ENCODE results near the gene UNC93B1. TPM values are rescaled to one million over a fixed set of nuclear protein-coding genes. Genes with fewer than 3 reads are reported as not detected.

Gene UNC93B1
- polyA plus RNA-seq, 2 of the 4 experiments (the other 2 are of a cell fraction), result 49.4 to 51.2 TPM

DNA sequence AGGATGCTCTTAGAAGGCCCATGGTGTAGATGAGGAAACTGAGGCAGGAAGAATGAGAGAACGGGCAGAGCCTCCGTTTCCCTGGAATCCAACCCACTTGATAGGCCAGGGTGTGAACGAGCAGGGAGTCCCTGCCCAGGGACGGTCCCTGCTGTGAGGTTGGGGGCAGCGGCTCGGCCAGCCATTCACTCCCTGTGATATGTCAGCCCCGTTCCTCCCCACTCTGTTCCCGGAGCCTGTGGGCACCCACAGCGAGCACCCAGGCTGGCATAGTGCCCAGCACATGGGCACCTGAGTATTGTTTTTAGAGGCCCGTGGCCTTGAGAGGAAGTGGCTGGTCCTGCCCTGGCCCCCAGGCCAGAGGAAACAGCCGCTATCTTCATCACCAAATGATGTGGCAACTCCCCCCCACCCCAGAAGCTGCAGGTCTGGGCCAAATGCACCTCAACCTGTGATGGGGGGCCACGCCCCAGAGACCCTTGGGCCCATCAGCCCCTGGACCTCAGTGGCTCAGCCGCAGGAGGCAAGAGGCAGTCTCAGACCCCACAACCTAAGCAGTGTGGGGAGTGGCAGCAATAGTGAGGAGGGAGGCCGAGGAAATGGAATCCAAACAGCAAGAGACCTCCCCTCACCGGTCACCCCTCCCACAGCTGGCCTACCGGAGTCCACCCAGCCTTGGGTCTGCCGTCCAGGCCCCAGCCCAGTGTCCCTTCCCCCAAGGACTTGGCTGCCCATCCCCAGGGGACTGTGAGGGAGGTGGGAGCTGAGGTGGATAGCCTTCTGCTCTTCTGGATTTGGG lies 8.3 kb upstream of the UNC93B1 start:
- H3K9me3 ChIP-seq, result no peaks in the 10 kb centered on the region
- FAIRE-seq (peak; percentile 91), DNase-seq (ENCODE audit: low read depth in 1 of 2, low spot score in 1 of 2) (peak in 1 of 2 experiments; percentile 88), ATAC-seq (peak; percentile 0 to 7; a peak in 3 of 6 replicates)
- CTCF ChIA-PET, result interaction anchor here (0.8 to 10.7 kb wide), 5 partner anchors 8 to 18 kb away, joined by 3 to 204 read pairs (median 7); partner anchors contain the start of gene UNC93B1
- TF ChIP-seq EHMT2 (IDR thresholded peaks at IDR 0.05; ENCODE audit: low read depth) (no peak), HOXB13 (CRISPR knock-in tag; IDR thresholded peaks at IDR 0.05; ENCODE audit: low read depth) (peak; percentile 98), PBX3 (IDR thresholded peaks at IDR 0.05) (no peak), HEYL (CRISPR knock-in tag; IDR thresholded peaks at IDR 0.05) (peak; percentile 91), POLR2A (IDR thresholded peaks at IDR 0.05; ENCODE audit: low read length) (peak; percentile 21), ZNF302 (CRISPR knock-in tag; IDR thresholded peaks at IDR 0.05) (peak; percentile 95), CBX2 (IDR thresholded peaks at IDR 0.05; ENCODE audit: borderline replicate concordance, low read depth) (no peak), FOSL2 (IDR thresholded peaks at IDR 0.05) (no peak), FOSL2 (CRISPR knock-in tag; IDR thresholded peaks at IDR 0.05) (peak; percentile 12), CBX8 (IDR thresholded peaks at IDR 0.05) (no peak), JUN (IDR thresholded peaks at IDR 0.05) (peak in 1 of 2 experiments; percentile 57; a peak in 4 of 5 replicates), POLR2AphosphoS2 (conservative IDR thresholded peaks at IDR 0.05; ENCODE audit: low read length) (no peak), MAFK (IDR thresholded peaks at IDR 0.05; ENCODE audit: partially characterized antibody) (no peak), FOSB (CRISPR knock-in tag; IDR thresholded peaks at IDR 0.05) (peak; percentile 81), CEBPB (IDR thresholded peaks at IDR 0.05) (peak in 1 of 2 experiments; percentile 58; a peak in 1 of 4 replicates), ZFP36 (IDR thresholded peaks at IDR 0.05; ENCODE audit: borderline replicate concordance, partially characterized antibody) (no peak), RAD21 (conservative IDR thresholded peaks at IDR 0.05 in 1 of 2, IDR thresholded peaks at IDR 0.05 in 1 of 2) (no peak), NPAS2 (CRISPR knock-in tag; IDR thresholded peaks at IDR 0.05; ENCODE audit: borderline replicate concordance) (0 out of 2 replicates have a peak, but pooled peaks have one; percentile 4), JUNB (IDR thresholded peaks at IDR 0.05) (no peak), EHF (CRISPR knock-in tag; IDR thresholded peaks at IDR 0.05) (peak; percentile 98), FOXS1 (CRISPR knock-in tag; IDR thresholded peaks at IDR 0.05) (peak; percentile 89), ZSCAN20 (CRISPR knock-in tag; IDR thresholded peaks at IDR 0.05) (peak; percentile 76; the same call in 1 of the 2 replicates), MAX (IDR thresholded peaks at IDR 0.05) (peak; percentile 66), TFCP2L1 (CRISPR knock-in tag; IDR thresholded peaks at IDR 0.05) (peak; percentile 86), HOXA7 (CRISPR knock-in tag; IDR thresholded peaks at IDR 0.05) (peak; percentile 86), HOXB5 (CRISPR knock-in tag; IDR thresholded peaks at IDR 0.05) (peak; percentile 92)
- TF ChIP-seq, protein P1, sequence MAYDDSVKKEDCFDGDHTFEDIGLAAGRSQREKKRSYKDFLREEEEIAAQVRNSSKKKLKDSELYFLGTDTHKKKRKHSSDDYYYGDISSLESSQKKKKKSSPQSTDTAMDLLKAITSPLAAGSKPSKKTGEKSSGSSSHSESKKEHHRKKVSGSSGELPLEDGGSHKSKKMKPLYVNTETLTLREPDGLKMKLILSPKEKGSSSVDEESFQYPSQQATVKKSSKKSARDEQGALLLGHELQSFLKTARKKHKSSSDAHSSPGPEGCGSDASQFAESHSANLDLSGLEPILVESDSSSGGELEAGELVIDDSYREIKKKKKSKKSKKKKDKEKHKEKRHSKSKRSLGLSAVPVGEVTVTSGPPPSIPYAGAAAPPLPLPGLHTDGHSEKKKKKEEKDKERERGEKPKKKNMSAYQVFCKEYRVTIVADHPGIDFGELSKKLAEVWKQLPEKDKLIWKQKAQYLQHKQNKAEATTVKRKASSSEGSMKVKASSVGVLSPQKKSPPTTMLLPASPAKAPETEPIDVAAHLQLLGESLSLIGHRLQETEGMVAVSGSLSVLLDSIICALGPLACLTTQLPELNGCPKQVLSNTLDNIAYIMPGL (CRISPR knock-in tag; IDR thresholded peaks at IDR 0.05; ENCODE audit: borderline replicate concordance), result peak; percentile 17; the same call in 1 of the 2 replicates
- TF ChIP-seq, protein P2, sequence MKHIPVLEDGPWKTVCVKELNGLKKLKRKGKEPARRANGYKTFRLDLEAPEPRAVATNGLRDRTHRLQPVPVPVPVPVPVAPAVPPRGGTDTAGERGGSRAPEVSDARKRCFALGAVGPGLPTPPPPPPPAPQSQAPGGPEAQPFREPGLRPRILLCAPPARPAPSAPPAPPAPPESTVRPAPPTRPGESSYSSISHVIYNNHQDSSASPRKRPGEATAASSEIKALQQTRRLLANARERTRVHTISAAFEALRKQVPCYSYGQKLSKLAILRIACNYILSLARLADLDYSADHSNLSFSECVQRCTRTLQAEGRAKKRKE (CRISPR knock-in tag; IDR thresholded peaks at IDR 0.05; ENCODE audit: low read depth), result peak; percentile 88
- TF ChIP-seq, protein P3, sequence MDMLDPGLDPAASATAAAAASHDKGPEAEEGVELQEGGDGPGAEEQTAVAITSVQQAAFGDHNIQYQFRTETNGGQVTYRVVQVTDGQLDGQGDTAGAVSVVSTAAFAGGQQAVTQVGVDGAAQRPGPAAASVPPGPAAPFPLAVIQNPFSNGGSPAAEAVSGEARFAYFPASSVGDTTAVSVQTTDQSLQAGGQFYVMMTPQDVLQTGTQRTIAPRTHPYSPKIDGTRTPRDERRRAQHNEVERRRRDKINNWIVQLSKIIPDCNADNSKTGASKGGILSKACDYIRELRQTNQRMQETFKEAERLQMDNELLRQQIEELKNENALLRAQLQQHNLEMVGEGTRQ (IDR thresholded peaks at IDR 0.05), result no peak
- 4% methylated on average over 17 of the region's 17 CpGs for WGBS (ENCODE audit: missing lambda C conversion rate)
- POLR2A ChIA-PET, result interaction anchor here (0.7 to 3.8 kb wide), 7 partner anchors 9 to 30 kb away, joined by 3 to 37 read pairs (median 6); partner anchors contain the start of genes NDUFS8 and UNC93B1
- peak overlapping the region; percentile 99 to 100 for H3K27ac ChIP-seq
- H3K4me2 ChIP-seq, result peak overlapping the region; percentile 96
- peak overlapping the region; percentile 66 for H3K4me3 ChIP-seq
- peaks cover 81% of the 10 kb centered on the region for H3K4me1 ChIP-seq

All from A549 (cell line).